Measurements from ENCODE around the gene SUGP2. TPM values are rescaled to one million over a fixed set of nuclear protein-coding genes. Genes with fewer than 3 reads are reported as not detected.

Gene SUGP2
- polyA plus RNA-seq, 3 donors, result 7.6 to 143 (median 8.2) TPM

DNA sequence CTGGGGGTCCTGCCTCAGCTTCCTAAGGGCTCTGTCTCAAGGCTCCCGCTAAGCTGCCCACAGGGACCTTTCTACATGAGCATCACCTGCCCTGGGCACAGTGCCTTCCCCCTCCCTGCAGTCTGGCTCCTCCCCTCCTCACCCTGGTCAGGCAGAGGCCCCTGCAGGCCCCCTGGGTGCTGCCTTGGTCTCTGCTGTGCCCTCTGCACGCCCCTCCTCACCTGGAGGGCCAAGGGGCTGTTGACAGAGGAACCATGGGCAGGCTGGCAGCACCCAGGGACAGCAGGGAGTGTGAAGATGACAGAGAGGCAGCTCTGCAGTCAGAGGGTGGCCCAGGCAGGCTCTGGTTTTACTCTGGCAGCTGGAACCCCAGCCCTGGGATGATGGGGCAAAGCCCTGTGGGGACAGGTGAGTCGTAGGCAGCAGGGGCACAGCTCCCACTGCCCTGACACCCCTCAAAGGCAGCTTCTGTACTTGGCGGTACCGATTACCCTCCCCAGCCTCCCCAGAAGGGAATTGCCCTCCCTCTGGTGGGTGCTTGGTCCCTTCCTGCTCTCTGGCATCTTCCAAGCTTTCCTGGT, 43.1 kb downstream of the SUGP2 start:
- DNase-seq, result no peak
- no peaks in the 10 kb centered on the region for H3K79me2 ChIP-seq (ENCODE audit: insufficient read depth, low read length)
- H3K27ac ChIP-seq (ENCODE audit: low read depth in 1 of 2, low read length in 2 of 2), result no peak overlapping the region
- no peaks in the 10 kb centered on the region for H3K9me3 ChIP-seq (replicated peaks in 1 of 2; ENCODE audit: control insufficient read depth in 1 of 2, insufficient read depth in 1 of 2, low read length in 2 of 2)
- no peak overlapping the region for H3K9ac ChIP-seq (ENCODE audit: insufficient read depth, low read length, poor library complexity, severe bottlenecking)
- no peaks in the 10 kb centered on the region for H3K27me3 ChIP-seq (ENCODE audit: control insufficient read depth in 2 of 2, insufficient read depth in 2 of 2, low read length in 2 of 2)
- H2AFZ ChIP-seq (ENCODE audit: insufficient read depth, low read depth, low read length, poor library complexity, severe bottlenecking), result no peak overlapping the region
- no peak overlapping the region for H3K4me2 ChIP-seq (replicated peaks; ENCODE audit: extremely low read depth, low read length, poor library complexity, severe bottlenecking)
- Mint-ChIP-seq H3K27me3 (ENCODE audit: low read depth in 3 of 3) (peaks cover 0 to 3% (median 0%) of the 10 kb centered on the region in 3 donors), H3K4me3 (no peak overlapping the region), H3K36me3 (peaks cover 37 to 43% of the 10 kb centered on the region in 2 donors), H3K9me3 (no peaks in the 10 kb centered on the region), H3K4me1 (peaks cover 18% of the 10 kb centered on the region), H3K27ac (no peak overlapping the region)
- no peaks in the 10 kb centered on the region for H4K20me1 ChIP-seq (ENCODE audit: insufficient read depth, low read length)
- H3K4me1 ChIP-seq (ENCODE audit: control insufficient read depth in 1 of 2, insufficient read depth in 2 of 2, low read length in 2 of 2), result peaks cover 17 to 18% of the 10 kb centered on the region in 2 donors
- H3K4me3 ChIP-seq (replicated peaks in 1 of 3; ENCODE audit: low read depth in 2 of 3, low read length in 3 of 3), result no peak overlapping the region
- H3K36me3 ChIP-seq (replicated peaks in 1 of 2; ENCODE audit: control insufficient read depth in 1 of 2, insufficient read depth in 2 of 2, low read length in 2 of 2), result peaks cover 38 to 44% of the 10 kb centered on the region in 2 donors
- 97% methylated on average over 4 of the region's 5 CpGs for WGBS (ENCODE audit: insufficient coverage)
- intact Hi-C loops (cut with micrococcal nuclease), result no loop called here
- TF ChIP-seq CTCF (IDR thresholded peaks at IDR 0.05), result no peak

DNA sequence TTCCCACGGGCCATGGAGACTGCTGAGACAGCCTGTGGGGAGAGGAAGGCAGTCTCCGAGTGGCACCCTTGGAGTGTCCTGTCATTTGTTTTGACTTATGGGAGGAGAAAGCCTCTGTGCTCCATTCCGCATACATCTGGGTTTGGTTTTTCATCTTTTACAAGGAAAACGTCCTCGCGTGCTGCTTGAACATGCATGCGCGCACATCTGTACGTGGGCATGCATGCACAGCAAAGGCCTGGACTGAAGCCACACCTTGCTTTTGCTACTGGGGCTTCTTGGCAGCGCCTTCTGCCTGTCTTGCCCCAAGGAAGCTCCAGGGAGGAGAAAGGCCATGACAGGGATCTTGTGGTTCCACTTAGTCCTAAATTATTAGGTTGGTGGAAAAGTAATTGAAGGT, 44.0 kb downstream of the SUGP2 start:
- H3K9me3 Mint-ChIP-seq, result no peaks in the 10 kb centered on the region
- Histone ChIP-seq H4K20me1 (ENCODE audit: insufficient read depth, low read length) (no peaks in the 10 kb centered on the region), H3K4me2 (replicated peaks; ENCODE audit: extremely low read depth, low read length, poor library complexity, severe bottlenecking) (no peak overlapping the region), H3K79me2 (ENCODE audit: insufficient read depth, low read length) (no peaks in the 10 kb centered on the region), H3K9ac (ENCODE audit: insufficient read depth, low read length, poor library complexity, severe bottlenecking) (no peak overlapping the region), H3K4me1 (ENCODE audit: control insufficient read depth in 1 of 2, insufficient read depth in 2 of 2, low read length in 2 of 2) (peaks cover 26 to 27% of the 10 kb centered on the region in 2 donors), H2AFZ (ENCODE audit: insufficient read depth, low read depth, low read length, poor library complexity, severe bottlenecking) (no peak overlapping the region), H3K27ac (ENCODE audit: low read depth in 1 of 2, low read length in 2 of 2) (no peak overlapping the region), H3K36me3 (replicated peaks in 1 of 2; ENCODE audit: control insufficient read depth in 1 of 2, insufficient read depth in 2 of 2, low read length in 2 of 2) (peaks cover 30 to 35% of the 10 kb centered on the region in 2 donors), H3K9me3 (replicated peaks in 1 of 2; ENCODE audit: control insufficient read depth in 1 of 2, insufficient read depth in 1 of 2, low read length in 2 of 2) (no peaks in the 10 kb centered on the region), H3K4me3 (replicated peaks in 1 of 3; ENCODE audit: low read depth in 2 of 3, low read length in 3 of 3) (no peak overlapping the region), H3K27me3 (ENCODE audit: control insufficient read depth in 2 of 2, insufficient read depth in 2 of 2, low read length in 2 of 2) (no peaks in the 10 kb centered on the region)
- intact Hi-C loops (cut with micrococcal nuclease), result loop anchor here in 1 of 2 donors (5.0 kb wide), 1 partner anchor 47 kb away; the partner anchor contains the start of gene HOMER3
- H3K4me1 Mint-ChIP-seq, result peaks cover 27% of the 10 kb centered on the region
- TF ChIP-seq CTCF (IDR thresholded peaks at IDR 0.05), result no peak
- peaks cover 30 to 35% of the 10 kb centered on the region in 2 donors for H3K36me3 Mint-ChIP-seq
- H3K4me3 Mint-ChIP-seq, result no peak overlapping the region
- WGBS (ENCODE audit: insufficient coverage), result 98% methylated on average over 6 of the region's 10 CpGs
- peaks cover 0 to 3% (median 0%) of the 10 kb centered on the region in 3 donors for H3K27me3 Mint-ChIP-seq (ENCODE audit: low read depth in 3 of 3)
- no peak for DNase-seq
- H3K27ac Mint-ChIP-seq, result peak overlapping the region in 1 of 7 donors; percentile 30
